GM19023 (cell line): ENCODE results near the gene THUMPD2.

Experiments used
- ATAC-seq: cut with Tn5 transposase; IDR thresholded peaks from one replicate; pipeline ENCODE4 v1.9.1; 2021; ENCODE audit warnings: mild to moderate bottlenecking, moderate library complexity; ENCODE audit not compliant: unreplicated experiment

THUMPD2 gene

DNA sequence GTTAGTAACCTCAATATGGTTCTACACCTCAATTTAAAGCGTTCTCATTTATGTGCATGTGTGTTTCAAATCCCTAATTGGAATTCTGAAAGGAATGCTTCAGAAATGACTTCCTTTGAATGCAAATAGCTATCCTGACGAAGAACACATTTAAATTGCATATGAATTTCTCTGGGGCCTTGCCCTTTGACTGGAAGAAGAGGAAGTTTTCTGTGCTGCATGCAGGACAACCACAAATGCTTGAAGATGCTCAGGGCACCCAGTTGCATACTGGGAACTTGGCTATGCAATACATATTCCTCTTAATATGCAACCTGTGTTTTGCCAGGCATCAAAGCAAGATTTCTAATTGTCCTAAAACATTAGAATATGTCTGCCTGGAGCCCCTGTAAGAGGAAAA is 58.1 kb downstream of the THUMPD2 start:
- ATAC-seq = no peak

DNA sequence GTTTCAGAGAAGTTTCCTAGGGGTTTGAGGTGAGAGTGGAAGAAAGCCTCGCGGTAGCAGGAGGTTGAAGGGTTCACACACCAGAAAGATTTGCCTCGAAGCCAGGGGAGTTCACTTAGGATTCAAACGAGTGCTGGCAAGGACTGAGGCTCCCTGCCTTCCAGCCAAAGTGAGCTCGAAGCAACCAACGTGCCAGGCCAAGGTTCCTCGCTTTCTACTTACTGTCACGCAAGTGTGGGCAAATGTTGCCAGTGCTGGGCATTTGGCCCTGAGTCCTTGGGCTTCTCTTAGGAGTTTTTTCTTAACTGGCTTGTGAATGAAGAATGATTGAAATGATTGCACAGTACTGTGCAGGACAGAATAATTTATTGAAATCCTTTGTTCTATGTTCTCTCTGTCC is 59.7 kb downstream of the THUMPD2 start:
- ATAC-seq = no peak

DNA sequence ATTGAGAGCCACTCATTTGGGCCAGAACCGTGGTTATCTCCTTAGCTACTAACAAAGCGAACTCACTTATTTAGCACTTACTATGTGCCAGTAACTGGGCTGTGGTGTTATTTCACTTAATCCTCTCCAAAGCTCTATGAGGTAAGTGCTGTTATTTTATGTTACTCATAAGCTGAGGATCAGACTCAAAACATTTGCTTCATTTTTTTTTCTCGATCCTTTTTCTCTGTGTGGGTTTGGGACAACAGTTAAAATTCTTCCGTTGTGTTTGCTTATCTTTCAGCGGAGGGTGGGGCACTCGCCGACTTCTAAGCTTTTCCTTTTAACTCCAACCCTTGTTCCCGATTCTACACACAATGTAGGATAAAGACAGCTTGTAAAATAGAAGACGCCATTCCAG is 60.6 kb downstream of the THUMPD2 start:
- no peak for ATAC-seq

DNA sequence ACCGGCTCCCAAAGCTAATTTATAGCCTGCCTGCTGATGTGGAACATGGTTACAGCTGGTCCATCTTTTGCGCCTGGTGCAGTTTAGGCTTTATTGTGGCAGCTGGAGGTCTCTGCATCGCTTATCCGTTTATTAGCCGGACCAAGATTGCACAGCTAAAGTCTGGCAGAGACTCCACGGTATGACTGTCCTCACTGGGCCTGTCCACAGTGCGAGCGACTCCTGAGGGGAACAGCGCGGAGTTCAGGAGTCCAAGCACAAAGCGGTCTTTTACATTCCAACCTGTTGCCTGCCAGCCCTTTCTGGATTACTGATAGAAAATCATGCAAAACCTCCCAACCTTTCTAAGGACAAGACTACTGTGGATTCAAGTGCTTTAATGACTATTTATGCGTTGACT is 62.0 kb downstream of the THUMPD2 start:
- ATAC-seq = no peak

DNA sequence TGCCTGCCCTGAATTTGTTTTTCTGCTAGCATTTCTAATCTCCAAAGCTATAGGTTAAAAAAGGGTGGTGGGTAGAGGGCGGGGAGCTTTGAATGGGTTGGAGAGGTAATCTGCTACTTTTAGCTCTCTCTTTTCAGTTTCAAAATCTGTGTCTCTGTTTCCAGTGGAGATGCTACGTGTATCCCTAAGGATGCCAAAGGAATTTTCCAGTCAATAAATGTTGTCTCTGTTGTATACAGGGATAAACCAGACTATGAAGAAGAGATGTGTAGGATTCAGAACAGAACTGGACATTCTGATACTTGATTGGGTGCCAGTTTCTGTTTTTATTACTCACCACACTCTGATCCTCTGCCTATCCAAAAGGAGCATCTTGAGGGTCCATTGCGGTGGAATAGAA is 63.2 kb downstream of the THUMPD2 start:
- no peak for ATAC-seq

DNA sequence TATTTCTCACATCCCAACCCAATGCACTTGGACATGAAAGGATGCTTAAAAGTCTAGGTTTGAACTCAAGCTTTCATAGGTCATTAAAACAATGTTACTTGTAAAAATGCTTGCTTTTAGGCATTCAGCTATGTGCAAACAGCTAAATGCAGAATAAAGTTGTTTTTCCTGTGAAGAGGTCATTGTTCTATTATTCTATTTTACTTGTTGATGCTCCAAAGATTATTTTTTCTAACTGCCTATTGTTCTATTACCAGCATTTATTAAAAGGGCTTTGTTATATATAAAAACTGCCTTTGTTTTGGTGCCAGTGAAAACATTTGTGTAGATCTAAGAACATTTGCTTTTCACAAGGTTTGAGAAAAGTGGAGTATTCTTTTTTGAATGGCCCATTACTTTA is 64.0 kb downstream of the THUMPD2 start:
- no peak for ATAC-seq

DNA sequence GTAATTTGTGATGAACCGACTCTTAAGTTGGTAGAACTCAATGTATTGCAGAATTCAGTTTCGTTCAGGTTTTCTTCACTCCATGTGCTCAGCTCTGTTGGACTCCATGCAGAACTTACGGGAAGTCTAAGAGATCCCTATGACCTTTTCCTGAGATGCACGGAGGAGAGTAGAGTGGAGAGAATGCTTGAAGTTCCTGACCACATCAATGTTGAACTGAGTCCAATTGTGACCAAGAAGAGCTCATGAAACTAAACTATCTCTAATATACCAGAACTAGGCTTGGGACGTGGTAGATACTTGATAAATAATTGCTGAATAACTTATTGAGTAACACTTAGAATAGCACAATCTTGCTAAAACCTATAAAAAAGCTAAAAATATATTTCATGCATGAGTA is 66.1 kb downstream of the THUMPD2 start:
- ATAC-seq = no peak

DNA sequence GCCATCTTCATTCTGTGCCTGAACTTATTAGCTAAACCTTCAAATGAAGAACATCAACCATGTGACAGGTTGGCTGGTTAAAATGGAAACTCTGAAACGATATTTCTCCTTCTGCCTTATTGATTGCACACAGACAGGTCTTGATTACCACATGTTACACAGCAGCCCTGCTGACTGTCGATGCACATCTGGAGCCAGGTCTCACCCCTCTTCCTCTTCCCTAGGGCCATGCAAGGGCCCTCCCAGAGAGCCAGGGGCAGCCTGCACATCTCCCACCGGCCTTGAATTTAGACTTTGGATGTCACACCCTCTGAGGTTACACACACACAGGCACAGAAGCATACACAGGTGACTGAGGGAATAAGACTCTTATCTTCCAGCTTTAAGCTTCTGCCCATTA is 68.3 kb downstream of the THUMPD2 start:
- no peak for ATAC-seq

DNA sequence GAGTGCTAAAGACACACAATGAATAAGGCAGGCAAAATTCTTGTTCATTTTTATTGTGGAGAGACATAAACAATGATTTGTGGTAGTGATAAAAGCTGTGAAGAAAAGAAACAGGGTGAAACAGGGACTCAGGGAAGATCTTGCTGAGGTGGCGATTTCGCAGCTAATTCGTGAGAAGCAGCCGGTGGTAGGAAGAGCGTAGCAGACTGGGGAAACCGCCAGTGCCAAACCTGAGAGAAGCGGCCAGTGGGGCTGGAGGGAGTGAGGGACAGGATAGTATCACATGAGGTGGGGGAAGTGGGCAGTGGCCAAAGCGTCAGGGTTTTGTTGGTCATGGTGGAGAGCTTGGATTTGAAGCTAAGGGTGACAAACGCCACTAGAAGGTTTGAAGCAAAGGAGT is 71.1 kb downstream of the THUMPD2 start:
- no peak for ATAC-seq

DNA sequence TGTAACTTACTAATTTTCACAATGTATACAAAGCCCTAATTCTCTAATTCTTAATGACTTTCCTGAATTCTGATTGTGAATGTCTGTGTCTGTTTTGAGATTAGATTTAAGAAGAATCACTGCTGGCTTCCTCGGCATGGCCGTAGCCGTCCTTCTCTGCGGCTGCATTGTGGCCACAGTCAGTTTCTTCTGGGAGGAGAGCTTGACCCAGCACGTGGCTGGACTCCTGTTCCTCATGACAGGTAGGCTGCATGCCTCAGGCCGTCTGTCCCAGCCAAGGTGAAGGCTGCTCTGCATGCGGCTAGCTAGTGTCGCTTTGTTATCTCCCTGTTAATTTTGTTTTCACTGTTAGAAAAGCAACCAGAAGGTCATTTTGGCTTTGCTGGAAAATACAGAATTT is 72.1 kb downstream of the THUMPD2 start:
- ATAC-seq = no peak

DNA sequence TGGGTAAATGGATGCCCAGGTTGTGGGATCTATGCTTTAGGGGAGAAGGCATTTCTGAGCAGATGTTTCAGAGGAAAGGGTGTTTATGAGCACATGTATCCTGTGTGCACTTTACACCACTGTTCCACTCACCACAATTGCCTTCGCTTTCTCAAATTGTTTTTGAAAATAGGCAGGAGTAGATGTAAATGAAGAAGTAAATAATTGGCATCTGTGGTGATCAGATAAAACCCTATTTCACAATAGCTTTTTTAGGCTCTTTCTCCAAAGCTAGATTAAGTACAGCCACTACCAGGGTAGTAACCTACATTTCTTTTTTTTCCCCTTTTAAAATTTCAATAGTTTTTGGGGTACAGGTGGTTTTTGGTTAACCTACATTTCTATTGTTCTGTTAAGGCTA is 72.7 kb downstream of the THUMPD2 start:
- ATAC-seq = no peak

DNA sequence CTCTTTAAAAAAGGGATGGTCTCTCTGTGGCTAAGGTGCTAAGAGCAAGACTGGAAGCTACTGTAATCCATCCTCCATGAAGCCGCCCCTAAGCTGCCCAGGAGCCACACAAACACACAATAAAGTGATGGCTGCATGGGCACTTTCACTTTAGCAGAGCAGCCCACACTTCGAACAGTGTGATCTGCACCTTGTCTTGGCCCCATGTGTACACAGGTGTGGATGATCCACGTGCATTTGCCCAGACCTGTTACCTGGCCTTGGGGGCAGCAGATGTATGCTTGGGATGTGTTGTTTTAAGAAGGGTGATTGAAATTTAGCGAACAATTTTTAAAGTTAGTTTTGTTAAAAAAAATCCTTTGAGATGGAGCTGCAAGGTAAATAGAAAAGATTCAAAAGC is 73.4 kb downstream of the THUMPD2 start:
- no peak for ATAC-seq

DNA sequence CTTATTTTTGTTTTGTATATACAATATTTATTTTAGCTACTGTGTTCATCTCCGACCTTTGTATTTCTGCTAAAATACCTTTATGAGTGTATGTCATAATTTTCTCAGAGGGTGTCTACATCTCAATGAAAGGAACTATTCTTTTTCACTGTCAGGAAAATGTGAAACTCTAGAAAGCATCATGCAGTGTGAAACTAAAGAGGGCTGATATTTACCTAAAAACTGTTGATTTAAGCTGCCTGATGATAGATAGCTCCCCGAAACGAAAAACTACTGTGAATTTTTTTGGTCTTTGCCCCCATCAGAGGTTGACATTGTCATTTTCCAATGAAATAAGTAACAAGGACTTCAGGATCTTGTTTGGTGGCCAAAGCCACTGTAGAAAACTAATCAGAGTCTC is 74.5 kb downstream of the THUMPD2 start:
- no peak for ATAC-seq

DNA sequence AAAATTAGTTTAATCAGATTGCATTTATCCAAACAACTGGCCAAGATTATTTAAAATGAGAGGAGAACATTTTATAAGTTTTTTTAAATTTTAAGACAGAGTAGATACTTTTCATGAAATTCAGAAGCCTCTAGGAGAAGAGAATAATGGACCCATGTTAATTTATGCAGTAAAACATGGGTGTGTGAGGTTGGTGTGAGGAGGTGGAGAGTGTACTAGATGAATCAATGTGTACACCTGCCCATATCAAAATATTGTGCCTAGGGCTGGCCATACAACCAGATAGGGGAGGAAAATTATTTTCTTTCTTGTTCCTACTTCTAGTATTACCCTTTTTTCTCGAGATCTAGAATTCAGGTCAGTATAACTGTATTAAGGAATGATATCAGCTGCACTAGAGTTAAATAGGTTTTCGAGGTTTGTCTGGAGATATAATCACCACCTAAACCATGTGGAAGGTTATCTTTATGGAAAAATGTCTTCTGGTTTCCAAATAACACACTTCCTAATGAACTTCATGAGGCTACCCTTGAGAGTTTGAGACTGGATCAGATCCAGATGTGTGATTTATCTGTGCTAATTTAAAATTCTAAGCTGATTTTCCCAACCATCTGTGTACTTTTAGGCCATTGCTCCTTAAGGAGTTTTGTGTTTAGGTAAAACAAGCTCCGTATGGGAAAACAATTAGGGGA is 75.7 kb downstream of the THUMPD2 start:
- no peak for ATAC-seq

DNA sequence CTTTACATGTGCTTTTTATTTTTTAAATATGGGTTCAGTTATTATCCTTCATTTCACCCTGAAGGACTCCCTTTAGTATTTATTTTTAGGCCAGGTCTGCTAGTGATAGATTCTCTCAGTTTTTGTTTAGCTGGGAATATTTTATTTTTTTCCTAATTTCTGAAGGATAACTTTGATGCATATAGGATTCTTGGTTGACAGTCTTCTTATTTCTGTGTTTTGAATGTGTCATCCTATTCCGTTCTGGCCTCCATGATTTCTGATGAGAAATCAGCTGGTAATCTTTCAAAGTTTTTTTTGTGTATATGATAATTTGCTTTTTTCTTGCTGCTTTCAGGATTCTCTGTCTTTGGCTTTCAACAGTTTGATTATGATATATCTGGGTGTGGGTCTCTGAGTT is 77.9 kb downstream of the THUMPD2 start:
- no peak for ATAC-seq

DNA sequence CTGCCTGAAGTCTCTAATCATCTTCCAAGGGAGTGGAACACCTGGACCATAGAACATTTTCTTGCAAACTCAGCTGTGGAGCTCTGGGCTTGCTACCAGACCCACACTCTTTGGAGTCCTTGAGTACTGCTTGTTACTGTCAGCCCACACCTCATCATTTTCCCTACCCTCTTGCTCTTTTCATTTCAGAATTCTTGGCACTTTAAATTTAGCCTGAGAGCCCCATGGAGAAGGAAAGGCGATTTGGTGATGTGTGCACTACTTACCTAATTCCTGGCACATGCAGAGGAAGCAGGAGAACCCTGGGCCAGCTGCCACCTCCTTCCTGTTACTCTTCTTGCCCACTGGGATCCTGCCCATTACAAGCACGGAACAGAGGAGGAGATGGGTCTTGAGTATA is 81.6 kb downstream of the THUMPD2 start:
- ATAC-seq = no peak

DNA sequence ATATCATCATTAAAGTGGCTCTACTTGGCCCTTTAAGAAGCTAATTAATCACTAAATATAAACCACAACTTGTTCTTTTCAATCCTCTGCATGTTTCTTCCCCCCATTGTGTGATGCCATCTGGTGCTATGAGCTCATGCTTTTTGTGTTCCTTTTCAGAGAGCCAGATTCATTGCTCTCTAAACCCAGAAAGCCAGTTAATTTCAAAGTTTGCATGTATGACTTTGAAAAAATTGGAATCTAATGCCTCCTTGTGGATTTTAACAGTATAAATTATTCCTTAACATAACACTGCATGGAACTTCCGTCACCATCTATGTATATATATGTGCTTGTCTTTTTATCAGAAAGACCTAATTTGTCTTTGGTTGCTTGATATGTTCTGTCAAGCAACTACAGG is 82.2 kb downstream of the THUMPD2 start:
- no peak for ATAC-seq

DNA sequence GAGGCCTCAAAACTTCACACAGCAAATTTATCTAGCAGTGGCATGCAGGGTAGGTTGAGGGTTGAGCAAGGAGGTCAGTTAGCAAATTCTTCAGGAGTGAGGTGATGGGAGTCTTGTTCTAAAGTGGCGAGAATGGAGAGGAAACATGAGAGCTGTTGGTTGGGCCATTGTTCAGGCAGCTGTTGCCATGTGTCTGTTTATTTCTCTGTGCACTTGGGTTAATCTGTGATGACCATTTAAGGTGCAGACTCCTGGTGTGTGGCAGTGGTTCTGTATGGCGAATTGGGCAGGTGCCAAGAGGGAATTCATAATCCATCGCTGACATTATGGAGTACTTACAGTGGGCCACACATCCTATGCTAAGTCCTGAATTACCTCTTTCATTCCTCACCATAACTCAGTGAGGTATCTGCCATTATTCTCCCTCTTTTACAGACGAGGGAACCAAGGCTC is 82.9 kb downstream of the THUMPD2 start:
- ATAC-seq = no peak

DNA sequence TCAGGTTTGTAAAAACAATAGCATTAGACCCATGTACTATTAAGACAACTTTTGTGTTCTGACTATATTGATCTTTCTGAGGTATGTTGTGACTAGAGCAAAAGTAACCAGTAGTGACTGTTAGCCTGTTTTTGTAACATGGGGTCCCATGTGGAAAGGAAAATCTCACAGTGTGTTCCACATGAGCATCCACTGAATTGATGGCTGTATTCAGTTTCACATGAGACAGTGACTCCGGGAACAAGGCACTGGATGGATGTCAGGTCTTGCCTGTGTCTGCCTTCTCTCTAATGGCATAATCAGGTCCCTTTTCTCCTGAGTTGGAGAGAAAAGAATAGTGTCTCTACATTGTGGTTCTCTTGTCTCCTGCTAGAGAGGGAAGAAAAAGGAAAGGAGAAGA is 85.8 kb downstream of the THUMPD2 start:
- ATAC-seq = no peak

DNA sequence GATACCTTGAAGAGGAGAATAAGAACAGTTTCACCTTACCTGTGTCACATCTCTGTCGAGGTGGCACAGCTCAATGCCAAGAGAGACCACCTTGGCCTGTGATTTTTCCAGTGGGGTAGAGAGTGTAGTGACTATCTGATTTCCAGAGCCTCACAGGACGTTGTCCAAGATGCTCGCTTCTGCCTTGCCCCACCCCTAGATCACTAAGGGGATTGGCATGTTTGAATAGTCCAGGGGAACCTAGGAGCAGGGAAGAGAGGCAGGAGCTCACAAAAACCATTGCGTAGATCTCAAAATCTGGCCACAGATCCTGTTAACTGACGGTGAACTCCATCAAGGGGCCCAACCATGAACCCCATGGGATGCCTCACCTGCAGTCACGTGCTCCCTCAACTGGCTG is 89.2 kb downstream of the THUMPD2 start:
- ATAC-seq = no peak

DNA sequence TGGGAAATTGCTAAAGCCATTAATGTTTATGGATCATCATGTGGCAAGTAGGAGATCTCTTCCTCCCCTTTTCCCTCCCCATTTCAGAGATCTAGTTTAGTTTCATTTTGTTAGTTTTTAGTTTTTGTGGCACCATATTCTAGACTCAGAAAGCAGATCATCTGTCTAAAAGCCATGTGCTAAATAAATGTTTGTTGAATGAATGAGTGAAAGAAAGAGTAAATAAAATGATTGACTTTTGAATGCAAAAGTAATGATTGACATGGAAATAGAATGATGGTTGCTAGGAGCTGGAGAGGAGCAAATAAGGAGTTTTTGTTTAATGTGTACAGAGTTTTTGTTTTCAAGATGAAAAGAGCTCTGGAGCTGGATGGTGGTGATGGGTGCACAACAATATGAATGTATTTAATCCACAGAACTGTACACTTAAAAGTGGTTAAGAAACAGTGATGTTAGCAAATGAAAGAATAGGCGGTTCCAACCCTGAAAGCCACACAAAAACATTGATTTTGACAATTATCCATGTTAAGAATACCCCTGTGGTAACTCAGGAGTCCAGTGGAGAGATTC is 89.7 kb downstream of the THUMPD2 start:
- no peak for ATAC-seq

DNA sequence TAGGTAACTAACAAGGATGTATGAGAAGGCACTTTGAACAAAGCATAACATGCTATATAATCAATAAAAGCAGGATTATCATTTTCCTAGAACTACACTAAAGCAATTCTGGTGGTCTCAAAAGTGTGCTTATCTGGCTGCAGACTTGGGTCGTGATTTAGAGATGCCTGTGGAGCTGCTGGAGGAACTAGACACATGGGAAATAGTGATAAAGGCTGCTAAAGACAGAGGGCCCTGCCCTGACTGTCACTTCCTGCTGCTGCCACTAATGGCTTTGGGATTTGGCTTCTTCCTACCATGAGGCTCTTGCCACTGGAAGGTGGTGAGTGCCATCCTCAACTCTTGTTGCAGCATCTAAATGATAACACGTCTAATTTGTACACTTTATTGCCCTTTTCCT is 90.9 kb downstream of the THUMPD2 start:
- ATAC-seq = no peak

DNA sequence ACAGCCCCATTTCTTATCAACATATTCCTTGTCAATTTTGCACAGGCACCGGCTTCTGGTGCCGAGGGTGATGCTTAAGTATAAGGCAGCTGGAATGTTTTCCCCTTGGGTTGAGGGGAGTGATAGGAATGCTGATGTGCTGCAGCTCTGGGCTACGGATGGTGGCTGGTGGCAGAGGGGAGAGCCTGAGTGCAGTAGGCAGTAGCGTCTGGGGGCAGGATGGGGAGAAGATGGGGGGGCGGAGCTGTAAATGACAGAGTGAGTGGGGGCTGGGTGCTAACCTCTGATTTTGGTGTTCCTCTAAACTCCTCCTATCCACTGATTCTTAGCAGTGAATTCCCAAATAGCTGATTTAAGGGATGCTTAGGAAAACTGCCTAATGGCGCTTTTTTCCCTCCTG is 92.6 kb downstream of the THUMPD2 start:
- no peak for ATAC-seq
